Thoracic aorta (tissue), 2 donors: Measurements from ENCODE around the gene CDH11. TPM values are rescaled to one million over a fixed set of nuclear protein-coding genes. Genes with fewer than 3 reads are reported as not detected.

Source experiments
- ATAC-seq: fragments of 150-250 bp; one replicate; pipeline ENCODE4 v1.8.0; 2017; ENCODE audit warnings: low read depth; ENCODE audit not compliant: insufficient number of reproducible peaks, low FRiP score
- DNase-seq: peaks from one replicate; pipeline ENCODE4 v3.0.0-alpha.2; 2020; ENCODE audit warnings: low spot score
- H3K27ac ChIP-seq, 2 donors: fragments of 200-600 bp; sonication (generic); 1 replicate in 1 of 2; 2 replicates in 1 of 2; pipeline ENCODE4 v1.5.1; 2016; ENCODE audit warnings: mild to moderate bottlenecking in 2 of 2, moderate library complexity in 2 of 2
- H3K27me3 ChIP-seq: fragments of 200-600 bp; sonication (generic); replicated peaks from 2 replicates; pipeline ENCODE4 v1.6.0; 2016; ENCODE audit warnings: mild to moderate bottlenecking; ENCODE audit not compliant: insufficient read depth
- H3K36me3 ChIP-seq: fragments of 200-600 bp; sonication (generic); one replicate; pipeline ENCODE4 v1.5.1; 2016
- H3K4me1 ChIP-seq, 2 donors: fragments of 200-600 bp; sonication (generic); 1 replicate in 1 of 2; 2 replicates in 1 of 2; pipeline versions ENCODE4 v1.5.1 to v1.6.0; 2016; ENCODE audit warnings: low read depth in 2 of 2, mild to moderate bottlenecking in 1 of 2; ENCODE audit not compliant: control insufficient read depth in 1 of 2
- H3K4me3 ChIP-seq: fragments of 200-600 bp; sonication (generic); 2 replicates; pipeline ENCODE4 v1.5.1; 2016; ENCODE audit warnings: mild to moderate bottlenecking
- H3K9me3 ChIP-seq: fragments of 200-600 bp; sonication (generic); 2 replicates; pipeline ENCODE4 v1.5.1; 2016
- total RNA-seq, 2 donors: library from RNA; depleted of rRNA; stranded (reverse); fragments of >200 nt; gene quantifications; one replicate each; pipeline versions ENCODE4 v1.1.0 to v1.2.3, GENCODE V29; 2016
- TF ChIP-seq, protein P1 (sequence below): fragments of 200-600 bp; sonication (generic); IDR thresholded peaks from one replicate; pipeline ENCODE4 v1.5.1; 2019; ENCODE audit warnings: antibody characterized with exemption

The CDH11 gene
- total RNA-seq, 2 donors from 2014 or later = 191 to 354 TPM

DNA sequence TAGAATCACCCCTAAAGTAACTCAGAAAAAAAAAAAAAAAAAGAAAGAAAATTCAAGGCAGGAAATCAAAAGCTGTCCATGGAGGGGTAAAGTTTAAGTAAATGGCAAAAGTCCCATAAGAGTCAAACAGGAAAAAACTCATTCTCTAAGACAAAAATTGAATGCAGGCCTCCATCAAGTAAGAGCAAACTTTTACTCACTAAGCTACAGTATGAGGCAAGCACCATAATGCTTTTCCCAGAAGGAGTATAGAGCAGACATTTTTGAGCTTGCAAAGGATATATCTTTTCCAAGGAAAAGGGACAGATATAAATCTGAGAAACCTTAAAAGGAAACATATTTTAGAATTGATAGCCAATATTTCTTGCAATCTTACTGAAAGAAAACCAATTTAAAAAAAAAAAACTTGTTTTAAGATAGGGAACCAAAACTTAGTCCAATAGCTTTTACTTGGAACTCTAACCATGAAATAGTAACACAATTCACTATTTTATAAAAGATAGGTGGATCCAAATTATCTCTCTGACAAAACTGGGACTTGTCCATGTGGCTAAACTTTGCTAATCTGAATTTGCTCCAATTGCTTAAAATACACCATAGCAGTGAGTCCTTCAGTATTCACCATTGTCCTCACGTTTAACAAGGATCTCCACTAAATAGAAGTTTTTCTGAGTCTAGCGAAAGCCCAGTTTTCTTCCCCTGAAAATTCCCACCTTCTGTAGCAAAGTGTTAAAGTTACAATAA is 99.8 kb downstream of the CDH11 start:
- Histone ChIP-seq H3K4me1 (peaks cover 0 to 12% of the 10 kb centered on the region in 2 donors), H3K36me3 (no peaks in the 10 kb centered on the region), H3K27ac (no peak overlapping the region), H3K27me3 (no peaks in the 10 kb centered on the region), H3K9me3 (no peaks in the 10 kb centered on the region), H3K4me3 (no peak overlapping the region)
- ATAC-seq (no peak), DNase-seq (no peak)
- TF ChIP-seq, protein P1, sequence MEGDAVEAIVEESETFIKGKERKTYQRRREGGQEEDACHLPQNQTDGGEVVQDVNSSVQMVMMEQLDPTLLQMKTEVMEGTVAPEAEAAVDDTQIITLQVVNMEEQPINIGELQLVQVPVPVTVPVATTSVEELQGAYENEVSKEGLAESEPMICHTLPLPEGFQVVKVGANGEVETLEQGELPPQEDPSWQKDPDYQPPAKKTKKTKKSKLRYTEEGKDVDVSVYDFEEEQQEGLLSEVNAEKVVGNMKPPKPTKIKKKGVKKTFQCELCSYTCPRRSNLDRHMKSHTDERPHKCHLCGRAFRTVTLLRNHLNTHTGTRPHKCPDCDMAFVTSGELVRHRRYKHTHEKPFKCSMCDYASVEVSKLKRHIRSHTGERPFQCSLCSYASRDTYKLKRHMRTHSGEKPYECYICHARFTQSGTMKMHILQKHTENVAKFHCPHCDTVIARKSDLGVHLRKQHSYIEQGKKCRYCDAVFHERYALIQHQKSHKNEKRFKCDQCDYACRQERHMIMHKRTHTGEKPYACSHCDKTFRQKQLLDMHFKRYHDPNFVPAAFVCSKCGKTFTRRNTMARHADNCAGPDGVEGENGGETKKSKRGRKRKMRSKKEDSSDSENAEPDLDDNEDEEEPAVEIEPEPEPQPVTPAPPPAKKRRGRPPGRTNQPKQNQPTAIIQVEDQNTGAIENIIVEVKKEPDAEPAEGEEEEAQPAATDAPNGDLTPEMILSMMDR = no peak

DNA sequence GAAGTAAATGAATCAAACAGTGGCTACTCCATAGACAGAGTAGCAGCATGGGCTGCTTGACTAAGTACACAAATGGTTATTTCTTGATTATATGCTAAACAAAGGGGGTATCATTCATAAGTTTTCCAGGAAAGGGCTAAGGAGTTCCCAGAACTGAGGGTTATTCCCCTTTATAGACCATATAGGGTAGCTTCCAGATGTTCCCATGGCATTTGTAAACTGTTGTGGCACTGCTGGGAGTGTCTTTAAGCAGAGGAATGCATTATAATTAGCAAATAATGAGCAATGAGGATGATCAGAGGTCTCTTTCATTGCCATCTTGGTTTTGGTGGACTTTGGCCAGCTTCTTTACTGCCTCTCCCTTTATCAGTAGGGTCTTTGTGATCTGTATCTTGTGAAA is 105.1 kb downstream of the CDH11 start:
- Histone ChIP-seq H3K9me3 (no peaks in the 10 kb centered on the region), H3K4me3 (no peak overlapping the region), H3K4me1 (peaks cover 0 to 17% of the 10 kb centered on the region in 2 donors), H3K27ac (no peak overlapping the region), H3K27me3 (no peaks in the 10 kb centered on the region), H3K36me3 (no peaks in the 10 kb centered on the region)
- TF ChIP-seq, protein P1 = no peak
- DNase-seq = no peak
- ATAC-seq = no peak

DNA sequence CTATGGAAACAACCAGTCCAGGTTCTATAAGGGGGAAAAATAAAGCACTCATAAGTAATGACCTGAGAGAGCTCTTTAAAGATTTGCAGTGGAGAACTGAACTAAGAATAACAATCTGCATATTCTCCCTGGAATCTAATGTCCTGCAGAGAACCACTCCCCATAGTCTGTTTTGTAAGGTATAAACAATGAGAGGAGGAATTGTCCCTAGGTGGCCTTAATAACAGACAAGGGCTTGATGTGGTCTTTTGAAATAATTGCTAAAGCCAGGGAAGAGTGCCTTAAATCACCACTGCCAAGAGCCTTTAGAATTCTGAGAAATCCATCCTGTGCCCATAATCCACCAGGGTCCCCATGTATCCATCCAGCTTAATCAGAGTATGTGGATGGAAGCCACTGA is 106.3 kb downstream of the CDH11 start:
- TF ChIP-seq, protein P1 = no peak
- DNase-seq (no peak), ATAC-seq (no peak)
- Histone ChIP-seq H3K9me3 (no peaks in the 10 kb centered on the region), H3K36me3 (no peaks in the 10 kb centered on the region), H3K4me1 (peaks cover 0 to 15% of the 10 kb centered on the region in 2 donors), H3K4me3 (no peak overlapping the region), H3K27ac (no peak overlapping the region), H3K27me3 (no peaks in the 10 kb centered on the region)

DNA sequence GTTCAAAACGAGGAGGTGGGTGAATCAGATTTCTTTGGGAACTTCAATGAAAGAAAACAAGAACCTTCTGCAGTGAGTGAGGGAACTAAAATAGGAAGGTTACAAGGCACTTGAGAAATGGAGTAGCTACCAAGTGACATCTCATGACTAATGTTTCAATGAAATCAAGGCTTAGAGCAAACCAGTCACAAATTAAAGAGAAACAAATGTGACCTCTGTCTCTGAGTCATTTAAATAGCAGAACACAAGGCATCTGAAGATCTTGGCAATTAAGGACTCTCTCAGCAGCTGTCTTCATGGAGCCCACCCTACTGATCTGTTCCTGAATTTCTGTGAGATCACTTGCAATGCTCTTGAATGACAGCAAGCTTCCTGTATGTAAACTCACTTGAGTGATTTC is 109.5 kb downstream of the CDH11 start:
- TF ChIP-seq, protein P1 = no peak
- Histone ChIP-seq H3K9me3 (no peaks in the 10 kb centered on the region), H3K27ac (no peak overlapping the region), H3K27me3 (no peaks in the 10 kb centered on the region), H3K4me3 (no peak overlapping the region), H3K36me3 (no peaks in the 10 kb centered on the region), H3K4me1 (peaks cover 0 to 15% of the 10 kb centered on the region in 2 donors)
- DNase-seq = no peak
- peak; percentile 36 for ATAC-seq

DNA sequence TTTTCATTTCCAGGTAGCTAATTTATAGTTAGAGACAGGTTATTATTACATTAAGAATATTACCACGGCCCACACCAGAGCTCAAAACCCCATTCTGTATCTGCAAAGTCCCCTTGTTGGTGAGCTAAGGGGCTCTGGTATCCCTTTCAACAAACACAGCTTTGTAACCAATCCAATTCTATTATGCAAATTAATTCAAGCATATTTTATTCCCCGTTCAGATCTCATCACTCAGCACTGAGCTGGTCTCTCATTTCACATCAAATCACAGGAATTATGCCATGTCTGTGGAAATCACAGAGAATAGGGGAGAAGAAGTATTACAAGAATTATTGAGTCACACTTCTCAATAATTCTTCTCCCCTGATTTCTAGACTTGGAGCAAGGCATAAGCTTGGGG is 111.7 kb downstream of the CDH11 start:
- peaks cover 0 to 10% of the 10 kb centered on the region in 2 donors for H3K4me1 ChIP-seq
- no peak for ATAC-seq
- no peaks in the 10 kb centered on the region for H3K27me3 ChIP-seq

More for the DNA sequence above, 111.7 kb downstream of the CDH11 start:
- Histone ChIP-seq H3K9me3 (no peaks in the 10 kb centered on the region), H3K4me3 (no peak overlapping the region), H3K27ac (no peak overlapping the region), H3K36me3 (peaks cover 8% of the 10 kb centered on the region)
- DNase-seq = no peak
- TF ChIP-seq, protein P1 = no peak
